Measurements from ENCODE around the gene SLC2A1.

The SLC2A1 gene

GRCh38 chr1:42978317-42979035, 19.8 kb upstream of the SLC2A1 start:
- no peak overlapping the region for H3K4me3 ChIP-seq (replicated peaks; ENCODE audit: insufficient read depth, low read length)
- no peak for DNase-seq (ENCODE audit: low read depth in 1 of 2, low spot score in 1 of 2)
- no peak for TF ChIP-seq POLR2AphosphoS5 (IDR thresholded peaks at IDR 0.05; ENCODE audit: low read depth)
- TF ChIP-seq SPI1 (IDR thresholded peaks at IDR 0.05; ENCODE audit: borderline replicate concordance, low read depth) = no peak
- no peak for TF ChIP-seq REST (IDR thresholded peaks at IDR 0.05; ENCODE audit: insufficient replicate concordance, low read depth)
- TF ChIP-seq CTCF (IDR thresholded peaks at IDR 0.05; ENCODE audit: insufficient read depth, low read length) = no peak
- TF ChIP-seq GABPA (IDR thresholded peaks at IDR 0.05; ENCODE audit: low read depth) = no peak
- H3K27me3 ChIP-seq (ENCODE audit: insufficient read depth, poor library complexity, severe bottlenecking) = no peaks in the 10 kb centered on the region
- no peak overlapping the region for H3K27ac ChIP-seq (replicated peaks)

- no peak for DNase-seq (ENCODE audit: low read depth in 1 of 2, low spot score in 1 of 2)
- Histone ChIP-seq H3K4me3 (replicated peaks; ENCODE audit: insufficient read depth, low read length) (no peak overlapping the region), H3K27ac (replicated peaks) (no peak overlapping the region), H3K27me3 (ENCODE audit: insufficient read depth, poor library complexity, severe bottlenecking) (no peaks in the 10 kb centered on the region)
- TF ChIP-seq POLR2AphosphoS5 (IDR thresholded peaks at IDR 0.05; ENCODE audit: low read depth) (no peak), GABPA (IDR thresholded peaks at IDR 0.05; ENCODE audit: low read depth) (no peak), REST (IDR thresholded peaks at IDR 0.05; ENCODE audit: insufficient replicate concordance, low read depth) (no peak)
Measured at GRCh38 chr1:42977653-42978052, 19.0 kb upstream of the SLC2A1 start.

GRCh38 chr1:42975561-42976225, 17.0 kb upstream of the SLC2A1 start:
- no peak for DNase-seq (ENCODE audit: low read depth in 1 of 2, low spot score in 1 of 2)
- Histone ChIP-seq H3K4me3 (replicated peaks; ENCODE audit: insufficient read depth, low read length) (no peak overlapping the region), H3K27ac (replicated peaks) (no peak overlapping the region), H3K27me3 (ENCODE audit: insufficient read depth, poor library complexity, severe bottlenecking) (no peaks in the 10 kb centered on the region)
- TF ChIP-seq REST (IDR thresholded peaks at IDR 0.05; ENCODE audit: insufficient replicate concordance, low read depth) (no peak), SPI1 (IDR thresholded peaks at IDR 0.05; ENCODE audit: borderline replicate concordance, low read depth) (no peak), CTCF (IDR thresholded peaks at IDR 0.05; ENCODE audit: insufficient read depth, low read length) (no peak), POLR2AphosphoS5 (IDR thresholded peaks at IDR 0.05; ENCODE audit: low read depth) (no peak), GABPA (IDR thresholded peaks at IDR 0.05; ENCODE audit: low read depth) (no peak)

Data from HL-60 (cell line).